GM18907 (cell line): ENCODE results near the gene SERPINB6.
"Not testable (repeated sequence)": the region's sequence is repeated elsewhere in the genome, so short reads cannot be mapped to it uniquely, and the experiment has no call there.

Source experiments
- ATAC-seq: cut with Tn5 transposase; IDR thresholded peaks from one replicate; pipeline ENCODE4 v1.9.1; 2021; ENCODE audit warnings: mild to moderate bottlenecking, moderate library complexity; ENCODE audit not compliant: unreplicated experiment

SERPINB6 gene

GRCh38 chr6:2959909-2960719 lies 11.3 kb downstream of the SERPINB6 start:
- no peak for ATAC-seq

DNA sequence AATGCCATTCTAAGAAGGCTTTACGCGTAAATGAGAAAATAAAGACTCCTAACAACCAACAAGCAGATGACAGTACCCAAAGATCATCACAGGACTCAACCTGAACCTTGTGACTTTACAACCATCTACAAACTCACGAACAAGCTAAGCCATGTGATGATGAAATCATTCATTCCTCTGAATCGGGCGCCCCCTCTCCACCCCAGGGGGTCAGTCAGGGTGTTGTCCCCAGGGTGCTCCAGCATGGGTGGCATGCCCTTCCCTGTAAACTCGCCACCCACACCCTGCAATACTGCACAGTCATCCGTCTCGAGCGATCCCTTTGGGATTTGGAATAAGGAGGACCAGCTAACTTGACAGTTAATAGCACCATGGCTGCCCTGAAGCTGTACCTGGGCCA lies 12.6 kb downstream of the SERPINB6 start:
- no peak for ATAC-seq

- ATAC-seq = no peak
These were observed 13.0 kb downstream of the SERPINB6 start for GRCh38 chr6:2958331-2958711.

DNA sequence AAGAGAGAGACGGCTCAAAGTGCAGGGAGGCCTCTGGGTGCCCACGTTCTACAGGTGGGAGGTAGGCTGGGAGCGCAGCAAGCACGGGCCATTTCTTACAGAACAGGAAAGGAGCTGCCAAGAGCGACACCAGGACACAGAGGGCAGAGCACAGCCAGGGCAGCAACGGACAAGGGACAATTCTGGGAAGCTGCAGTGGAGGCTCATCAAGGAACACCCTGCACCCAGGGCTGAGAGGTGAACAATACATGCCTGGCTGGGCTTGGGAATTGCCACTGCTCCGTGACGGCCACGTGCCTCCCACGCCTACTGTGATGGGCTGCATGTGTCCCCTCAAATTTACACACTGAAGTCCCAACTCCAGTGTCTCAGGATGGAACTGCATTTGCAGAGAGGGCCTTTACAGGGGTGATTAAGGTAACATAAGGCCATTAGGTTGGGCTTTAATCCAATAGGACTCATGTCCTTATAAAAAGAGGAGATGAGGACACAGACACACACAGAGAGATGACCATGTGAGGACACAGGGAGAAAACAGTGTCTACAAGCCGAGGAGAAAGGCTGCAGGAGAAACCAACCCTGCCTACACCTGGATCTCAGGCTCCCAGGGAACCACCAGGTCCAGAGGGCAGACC lies 13.6 kb downstream of the SERPINB6 start:
- ATAC-seq = no peak

- ATAC-seq = no peak
These were observed 14.3 kb downstream of the SERPINB6 start for GRCh38 chr6:2956930-2957685.

GRCh38 chr6:2953098-2953497 lies 18.3 kb downstream of the SERPINB6 start:
- ATAC-seq = no peak

DNA sequence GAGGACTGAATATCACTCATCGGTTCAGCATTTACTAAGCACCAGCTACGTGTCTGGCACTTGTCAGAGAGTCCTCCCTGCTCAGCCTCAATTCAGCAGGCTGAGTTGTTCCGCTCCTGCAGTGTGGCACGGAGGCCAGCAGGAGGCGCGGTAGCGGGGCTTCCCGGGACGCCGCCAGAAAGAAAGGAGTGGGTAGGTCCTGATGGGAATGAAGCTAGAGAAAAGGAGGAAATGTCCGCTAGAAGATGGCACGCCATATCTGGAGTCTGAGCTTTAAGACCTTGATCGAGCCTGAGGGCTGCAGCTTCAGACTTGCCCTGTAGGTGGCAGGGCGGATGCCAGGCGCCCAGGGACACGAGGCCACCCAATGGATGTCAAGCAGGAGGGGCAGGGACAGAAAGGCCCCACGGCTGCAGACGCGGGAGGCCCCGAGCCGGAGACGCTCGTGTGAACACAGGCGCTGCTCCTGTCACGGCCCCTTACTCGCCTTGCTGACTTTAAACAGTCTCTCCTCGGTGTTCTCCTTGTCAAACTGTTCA lies 18.7 kb downstream of the SERPINB6 start:
- peak; percentile 73 for ATAC-seq

DNA sequence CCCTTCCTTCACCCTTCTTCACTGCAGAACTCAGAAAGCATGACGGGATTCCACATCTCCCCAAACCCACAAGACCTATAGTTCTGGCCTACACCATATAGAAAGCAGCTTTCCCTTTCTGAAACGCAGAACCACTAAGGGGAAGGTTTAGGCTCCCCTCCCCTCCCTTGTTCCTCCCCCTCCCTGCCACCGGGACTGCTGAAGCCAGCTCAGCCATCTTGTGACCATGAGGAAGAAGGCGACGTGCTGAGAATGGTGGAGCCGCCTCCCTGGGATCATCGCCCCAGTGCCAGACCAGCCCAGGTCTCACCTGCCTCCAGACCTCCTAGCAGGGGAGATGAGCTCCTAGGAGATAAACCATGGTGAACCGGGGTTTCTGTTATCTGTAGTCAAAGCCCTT lies 19.6 kb downstream of the SERPINB6 start:
- no peak for ATAC-seq

GRCh38 chr6:2950713-2951112 lies 20.7 kb downstream of the SERPINB6 start:
- no peak for ATAC-seq

DNA sequence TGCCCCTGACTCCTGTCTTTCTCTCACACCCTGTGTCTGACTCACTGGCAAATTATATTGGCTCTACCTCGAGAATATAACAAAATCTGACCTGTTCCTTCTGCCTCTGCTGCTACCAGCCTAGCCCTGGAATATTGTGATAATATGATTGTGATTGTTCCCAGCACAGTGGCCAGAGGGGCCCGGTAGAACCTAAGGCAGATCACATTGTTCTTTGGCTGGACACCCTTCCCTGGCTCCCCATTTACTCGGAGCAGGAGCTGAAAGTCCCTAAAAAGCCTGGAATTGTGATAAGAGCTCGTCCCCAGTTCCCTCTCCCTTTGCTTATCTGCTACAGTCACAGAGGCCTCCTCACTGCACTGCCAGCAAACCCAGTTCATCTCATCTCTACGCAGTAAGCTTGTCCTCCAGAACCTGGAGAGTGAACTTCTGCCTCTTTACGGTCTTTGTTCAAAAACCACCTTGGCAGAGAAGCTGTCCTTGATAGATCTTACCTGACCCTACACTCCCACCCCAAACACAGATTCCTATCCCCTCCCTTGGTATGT lies 21.8 kb downstream of the SERPINB6 start:
- no peak for ATAC-seq

- no peak for ATAC-seq
These were observed 22.2 kb downstream of the SERPINB6 start for GRCh38 chr6:2949121-2949520.

- ATAC-seq = no peak
These were observed 22.9 kb downstream of the SERPINB6 start for GRCh38 chr6:2948228-2949025.

GRCh38 chr6:2947445-2947844 lies 23.9 kb downstream of the SERPINB6 start:
- ATAC-seq = no peak

DNA sequence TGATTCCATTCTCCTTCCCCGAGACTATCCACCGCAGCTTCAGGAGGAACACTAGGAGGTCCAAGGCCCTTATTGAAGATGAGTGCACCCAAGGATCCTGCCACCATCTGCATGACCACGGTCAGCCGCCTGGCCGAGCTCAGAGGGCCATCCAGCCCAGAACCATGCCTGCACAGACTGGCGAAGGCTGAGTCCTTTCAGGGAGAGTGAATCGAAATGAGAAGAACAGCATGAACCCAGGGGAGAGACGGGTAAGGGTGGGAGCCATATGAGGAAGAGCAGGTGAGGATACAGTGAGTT lies 26.3 kb downstream of the SERPINB6 start:
- no peak for ATAC-seq

GRCh38 chr6:2944405-2945152 lies 26.8 kb downstream of the SERPINB6 start:
- no peak for ATAC-seq

GRCh38 chr6:2943564-2943955 lies 27.8 kb downstream of the SERPINB6 start:
- ATAC-seq = no peak

- no peak for ATAC-seq
These were observed 28.3 kb downstream of the SERPINB6 start for GRCh38 chr6:2942914-2943563.

- ATAC-seq = not testable (repeated sequence)
These were observed 29.3 kb downstream of the SERPINB6 start for GRCh38 chr6:2942116-2942515.

DNA sequence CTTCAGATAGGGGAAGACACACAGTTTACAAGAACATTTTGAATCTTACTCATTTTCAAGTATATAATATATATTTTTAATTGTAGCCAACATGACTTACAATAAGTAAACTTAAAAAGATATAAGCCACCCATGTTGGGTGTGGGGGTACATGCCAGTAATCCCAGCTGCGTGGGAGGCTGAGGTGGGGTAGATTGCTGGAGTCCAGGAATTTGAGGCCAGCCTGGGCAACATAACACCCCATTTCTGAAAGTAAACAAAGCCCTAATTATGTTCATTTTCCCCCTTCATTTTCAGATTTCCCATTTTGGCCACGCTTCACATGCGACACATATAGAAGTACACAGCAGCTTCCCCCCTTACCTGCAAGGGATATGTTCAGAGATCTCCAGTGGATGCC lies 30.5 kb downstream of the SERPINB6 start:
- ATAC-seq = no peak
